ENCODE measurements around the gene KCNK3. TPM values are rescaled to one million over a fixed set of nuclear protein-coding genes. Genes with fewer than 3 reads are reported as not detected.

Gene KCNK3
- polyA plus RNA-seq, 1 of the 3 experiments (the other 2 are of a cell fraction): 0.16 TPM

GRCh38 chr2:26726228-26726627, 33.7 kb downstream of the KCNK3 start:
- peaks cover 14 to 32% of the 10 kb centered on the region in 2 experiments; a peak in 2 of 4 replicates for H3K4me1 ChIP-seq (ENCODE audit: control insufficient read depth in 1 of 2, insufficient read depth in 2 of 2, low read depth in 1 of 2, low read length in 1 of 2)
- no peak overlapping the region for H3K9ac ChIP-seq
- no peaks in the 10 kb centered on the region for H3K27me3 ChIP-seq (ENCODE audit: insufficient read depth)
- POLR2A ChIA-PET: interaction anchor here (1.2 to 1.3 kb wide), 2 partner anchors 14 to 41 kb away, joined by 3 read pairs; no protein-coding TSS in a partner anchor
- 37% methylated on average over 1 of the region's 1 CpG for WGBS (ENCODE audit: low lambda C conversion rate)
- H4K20me1 ChIP-seq (ENCODE audit: insufficient read depth): no peaks in the 10 kb centered on the region
- peaks cover 3% of the 10 kb centered on the region for H3F3A ChIP-seq (replicated peaks; ENCODE audit: insufficient read depth)
- no peak for DNase-seq
- H3K9me2 ChIP-seq: no peaks in the 10 kb centered on the region
- no peaks in the 10 kb centered on the region for H3K9me3 ChIP-seq
- H3K4me2 ChIP-seq: no peak overlapping the region
- no peaks in the 10 kb centered on the region for H3K79me2 ChIP-seq (ENCODE audit: insufficient read depth)
- no peak overlapping the region for H3K4me3 ChIP-seq (ENCODE audit: low read depth in 2 of 2, low read length in 1 of 2)
- CTCF ChIA-PET: interaction anchor here (1.3 to 2.0 kb wide), 5 partner anchors 9 to 121 kb away, joined by 3 to 12 read pairs (median 5); no protein-coding TSS in a partner anchor
- no peak overlapping the region for H3K27ac ChIP-seq (ENCODE audit: low read depth in 2 of 2, low read length in 1 of 2)
- no peak for TF ChIP-seq PBX3 (IDR thresholded peaks at IDR 0.05)
- no peak for TF ChIP-seq ELF1 (IDR thresholded peaks at IDR 0.05)
- no peak for TF ChIP-seq GATA2 (CRISPR knock-in tag; IDR thresholded peaks at IDR 0.05)
- no peak for TF ChIP-seq SMC3 (IDR thresholded peaks at IDR 0.05; ENCODE audit: low read depth, low read length)
- no peak for TF ChIP-seq FOXJ3 (CRISPR knock-in tag; IDR thresholded peaks at IDR 0.05)
- no peak for TF ChIP-seq FOSL2 (IDR thresholded peaks at IDR 0.05; ENCODE audit: borderline replicate concordance, low read depth)
- TF ChIP-seq CTCF (IDR thresholded peaks at IDR 0.05): no peak
- no peak for TF ChIP-seq EP300 (IDR thresholded peaks at IDR 0.05; ENCODE audit: borderline replicate concordance in 1 of 2, low read depth in 1 of 2, low read length in 1 of 2)
- no peak for TF ChIP-seq MAX (IDR thresholded peaks at IDR 0.05; ENCODE audit: low read depth)
- TF ChIP-seq IRF3 (IDR thresholded peaks at IDR 0.05; ENCODE audit: low read depth, low read length): no peak
- no peak for TF ChIP-seq USF1 (IDR thresholded peaks at IDR 0.05; ENCODE audit: borderline replicate concordance, low read depth)
- TF ChIP-seq FOXM1 (IDR thresholded peaks at IDR 0.05; ENCODE audit: low read depth): no peak
- no peak for TF ChIP-seq EZH2phosphoT487 (IDR thresholded peaks at IDR 0.05; ENCODE audit: borderline replicate concordance, low read depth)
- TF ChIP-seq TEAD4 (IDR thresholded peaks at IDR 0.05; ENCODE audit: borderline replicate concordance, insufficient read depth): no peak
- TF ChIP-seq POLR2AphosphoS5 (IDR thresholded peaks at IDR 0.05; ENCODE audit: low read depth, low read length): no peak
- TF ChIP-seq RFX5 (IDR thresholded peaks at IDR 0.05; ENCODE audit: low read length): no peak
- TF ChIP-seq JUND (IDR thresholded peaks at IDR 0.05): no peak
- no peak for TF ChIP-seq ZBTB33 (IDR thresholded peaks at IDR 0.05; ENCODE audit: borderline replicate concordance, low read depth)
- TF ChIP-seq RAD21 (IDR thresholded peaks at IDR 0.05; ENCODE audit: low read length): no peak
- H3K36me3 ChIP-seq (replicated peaks in 1 of 2; ENCODE audit: control insufficient read depth in 1 of 2, insufficient read depth in 2 of 2, low read length in 1 of 2): no peaks in the 10 kb centered on the region
- no peak overlapping the region for H2AFZ ChIP-seq (ENCODE audit: low read depth)

Measured in SK-N-SH (cell line).